IgD-negative memory B cell (primary cell): ENCODE data around the gene ZNF253. TPM values are rescaled to one million over a fixed set of nuclear protein-coding genes. Genes with fewer than 3 reads are reported as not detected.
"Not testable (repeated sequence)": the region's sequence is repeated elsewhere in the genome, so short reads cannot be mapped to it uniquely, and the experiment has no call there.

Experiments used
- H3K27ac Mint-ChIP-seq, 3 donors: one replicate each; pipeline ENCODE4 v1.8.0; 2020 to 2022; ENCODE audit warnings: mild to moderate bottlenecking in 3 of 3, mixed read lengths in 3 of 3, moderate library complexity in 1 of 3
- H3K27me3 Mint-ChIP-seq: one replicate; pipeline ENCODE4 v1.8.0; 2021; ENCODE audit warnings: mixed read lengths
- H3K36me3 Mint-ChIP-seq: one replicate; pipeline ENCODE4 v1.8.0; 2020; ENCODE audit warnings: mild to moderate bottlenecking, mixed read lengths
- H3K4me1 Mint-ChIP-seq, 3 donors: one replicate each; pipeline ENCODE4 v1.8.0; 2020 to 2022; ENCODE audit warnings: mixed read lengths in 3 of 3, mild to moderate bottlenecking in 1 of 3
- H3K4me3 Mint-ChIP-seq, 4 donors: one replicate each; pipeline ENCODE4 v1.8.0; 2020 to 2022; ENCODE audit warnings: mild to moderate bottlenecking in 4 of 4, mixed read lengths in 4 of 4, moderate library complexity in 3 of 4
- H3K9me3 Mint-ChIP-seq, 3 donors: one replicate each; pipeline ENCODE4 v1.8.0; 2020 to 2021; ENCODE audit warnings: mixed read lengths in 3 of 3, mild to moderate bottlenecking in 1 of 3
- polyA plus RNA-seq: library from polyadenylated mRNA; unstranded; fragments of 300-500 nt; fragmentation: Illumina TruSeq; gene quantifications from one replicate; pipeline ENCODE4 v1.2.3, GENCODE V29; 2021

ZNF253 gene
- polyA plus RNA-seq, 1 donor from 2014 or later = 11.2 TPM

DNA sequence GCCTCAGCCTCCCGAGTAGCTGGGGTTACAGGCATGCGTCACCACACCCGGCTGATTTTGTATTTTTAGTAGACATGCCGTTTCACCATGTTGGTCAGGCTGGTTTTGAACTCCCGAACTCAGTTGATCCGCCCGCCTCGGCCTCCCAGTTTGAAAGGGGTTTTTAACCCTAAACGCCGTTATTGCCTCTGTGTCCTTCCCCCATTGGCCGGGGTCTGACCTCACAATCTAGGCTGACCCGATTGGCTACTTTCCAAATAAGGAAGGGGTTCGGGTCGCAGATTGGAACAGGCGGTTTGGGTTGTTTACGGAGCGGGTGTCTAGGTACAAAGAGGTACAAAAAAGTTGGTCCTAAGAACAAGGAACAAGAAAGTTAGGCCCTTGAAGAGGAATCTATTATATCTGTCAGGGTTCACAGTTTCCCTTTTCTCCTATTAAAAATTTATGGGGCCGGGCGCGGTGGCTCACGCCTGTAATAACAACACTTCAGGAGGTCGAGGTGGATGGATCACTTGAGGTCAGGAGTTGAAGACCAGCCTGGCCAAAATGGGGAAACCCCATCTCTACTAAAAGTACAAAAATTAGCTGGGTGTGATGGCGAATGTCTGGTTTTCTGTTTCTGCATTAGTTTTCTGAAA lies 1.0 kb downstream of the ZNF253 start:
- H3K36me3 Mint-ChIP-seq = peaks cover 2% of the 10 kb centered on the region
- no peaks in the 10 kb centered on the region for H3K27me3 Mint-ChIP-seq
- H3K4me1 Mint-ChIP-seq = peaks cover 25 to 39% (median 25%) of the 10 kb centered on the region in 3 donors
- peak overlapping the region; percentile 100 for H3K4me3 Mint-ChIP-seq
- no peaks in the 10 kb centered on the region for H3K9me3 Mint-ChIP-seq
- peak overlapping the region; percentile 98 to 100 (median 99) for H3K27ac Mint-ChIP-seq

DNA sequence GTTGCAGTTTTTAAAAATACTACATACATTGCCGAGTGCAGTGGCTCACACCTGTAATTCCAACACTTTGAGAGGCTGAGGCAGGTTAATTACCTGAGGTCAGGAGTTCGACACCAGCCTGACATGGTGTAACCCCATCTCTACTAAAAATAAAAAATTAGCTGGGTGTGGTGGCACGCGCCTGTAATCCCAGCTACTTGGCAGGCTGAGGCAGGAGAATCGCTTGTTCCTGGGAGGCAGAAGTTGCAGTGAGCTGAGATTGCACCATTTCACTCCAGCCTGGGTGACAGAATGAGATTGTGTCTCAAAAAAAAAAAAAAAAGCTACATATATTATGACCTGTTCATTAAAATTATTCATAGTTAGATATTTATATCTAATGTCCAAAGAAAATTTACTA lies 4.4 kb downstream of the ZNF253 start:
- not testable (repeated sequence) for H3K36me3 Mint-ChIP-seq, H3K9me3 Mint-ChIP-seq, H3K27me3 Mint-ChIP-seq, H3K27ac Mint-ChIP-seq, H3K4me3 Mint-ChIP-seq
- H3K4me1 Mint-ChIP-seq = peaks cover 28 to 52% (median 31%) of the 10 kb centered on the region in 3 donors

DNA sequence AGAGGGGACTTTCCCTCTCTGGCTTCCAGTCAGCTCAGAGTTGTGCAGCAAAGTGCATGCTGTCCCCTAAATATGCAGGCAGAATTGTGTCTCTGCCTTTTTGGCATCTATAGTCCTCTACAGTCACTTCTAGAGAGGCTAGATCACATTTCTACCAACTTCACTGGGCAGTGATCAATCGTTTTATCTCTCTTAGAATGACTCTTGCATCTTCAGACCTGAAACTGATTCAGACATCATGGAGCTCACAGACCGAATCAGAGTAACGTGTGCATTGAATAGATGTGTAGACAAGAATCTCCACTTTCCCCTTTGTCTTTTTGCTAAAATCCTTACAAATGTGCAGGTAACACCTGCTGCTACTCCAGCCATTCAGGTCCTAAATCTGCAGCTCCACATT lies 6.2 kb downstream of the ZNF253 start:
- H3K4me1 Mint-ChIP-seq = peaks cover 26 to 41% (median 30%) of the 10 kb centered on the region in 3 donors
- no peaks in the 10 kb centered on the region for H3K27me3 Mint-ChIP-seq
- H3K9me3 Mint-ChIP-seq = no peaks in the 10 kb centered on the region
- peak overlapping the region in 1 of 4 donors; percentile 13 for H3K4me3 Mint-ChIP-seq
- no peak overlapping the region for H3K27ac Mint-ChIP-seq
- peaks cover 6% of the 10 kb centered on the region for H3K36me3 Mint-ChIP-seq

GRCh38 chr19:19873381-19873780 lies 7.7 kb downstream of the ZNF253 start:
- Mint-ChIP-seq H3K27ac (no peak overlapping the region), H3K4me1 (peaks cover 14 to 29% (median 18%) of the 10 kb centered on the region in 3 donors), H3K9me3 (peaks cover 0 to 4% (median 0%) of the 10 kb centered on the region in 3 donors), H3K27me3 (no peaks in the 10 kb centered on the region), H3K4me3 (no peak overlapping the region), H3K36me3 (peaks cover 6% of the 10 kb centered on the region)

- H3K9me3 Mint-ChIP-seq = peaks cover 0 to 13% (median 4%) of the 10 kb centered on the region in 3 donors
- H3K4me1 Mint-ChIP-seq = peaks cover 1 to 9% (median 3%) of the 10 kb centered on the region in 3 donors
- H3K4me3 Mint-ChIP-seq = no peak overlapping the region
- no peaks in the 10 kb centered on the region for H3K27me3 Mint-ChIP-seq
- peaks cover 14% of the 10 kb centered on the region for H3K36me3 Mint-ChIP-seq
- H3K27ac Mint-ChIP-seq = no peak overlapping the region
Observed at GRCh38 chr19:19877724-19878123, 12.0 kb downstream of the ZNF253 start.

GRCh38 chr19:19884583-19884982 lies 18.9 kb downstream of the ZNF253 start:
- Mint-ChIP-seq H3K36me3 (peaks cover 23% of the 10 kb centered on the region), H3K27me3 (no peaks in the 10 kb centered on the region), H3K4me1 (no peaks in the 10 kb centered on the region), H3K9me3 (peaks cover 0 to 15% (median 10%) of the 10 kb centered on the region in 3 donors), H3K4me3 (no peak overlapping the region), H3K27ac (no peak overlapping the region)

GRCh38 chr19:19892055-19892941 lies 26.6 kb downstream of the ZNF253 start:
- Mint-ChIP-seq H3K9me3 (peaks cover 6 to 39% (median 34%) of the 10 kb centered on the region in 3 donors), H3K36me3 (peaks cover 33% of the 10 kb centered on the region)
- not testable (repeated sequence) for H3K27ac Mint-ChIP-seq, H3K27me3 Mint-ChIP-seq, H3K4me1 Mint-ChIP-seq, H3K4me3 Mint-ChIP-seq

DNA sequence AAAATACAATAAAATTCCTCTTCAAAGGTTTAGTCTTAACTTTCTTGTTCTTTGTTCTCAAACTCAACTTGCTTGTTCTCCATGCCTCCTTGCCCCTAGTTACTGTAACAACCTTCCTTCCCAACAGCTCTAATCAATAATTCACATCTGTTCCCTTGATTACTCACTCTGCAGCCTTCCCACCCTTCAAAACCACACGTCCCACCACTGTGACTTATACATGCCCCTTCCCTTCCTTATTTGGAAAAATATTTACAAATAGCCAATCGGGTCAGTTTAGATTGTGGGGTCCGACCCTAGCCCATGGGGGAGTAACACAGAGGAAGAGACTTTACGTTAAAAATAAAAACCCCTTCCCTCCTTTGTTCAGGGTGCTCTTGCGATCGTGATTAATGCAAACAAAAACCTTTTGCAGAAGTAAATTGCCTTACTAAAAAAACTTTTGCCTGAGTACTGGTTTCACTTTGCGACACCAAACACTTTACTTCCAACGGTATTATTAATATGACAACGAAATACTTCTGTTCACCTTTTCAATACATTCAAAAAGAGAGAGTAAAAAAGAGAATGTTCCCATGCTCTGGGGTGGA lies 34.6 kb downstream of the ZNF253 start:
- peaks cover 12 to 34% (median 19%) of the 10 kb centered on the region in 3 donors for H3K4me1 Mint-ChIP-seq
- peaks cover 2 to 25% (median 20%) of the 10 kb centered on the region in 3 donors for H3K9me3 Mint-ChIP-seq
- peak overlapping the region; percentile 80 to 94 (median 90) for H3K27ac Mint-ChIP-seq
- H3K36me3 Mint-ChIP-seq = peaks cover 4% of the 10 kb centered on the region
- H3K4me3 Mint-ChIP-seq = peak overlapping the region; percentile 95 to 100 (median 98)
- H3K27me3 Mint-ChIP-seq = no peaks in the 10 kb centered on the region

- Mint-ChIP-seq H3K9me3 (peaks cover 2 to 25% (median 16%) of the 10 kb centered on the region in 3 donors), H3K27me3 (no peaks in the 10 kb centered on the region), H3K36me3 (peaks cover 2% of the 10 kb centered on the region), H3K4me1 (peaks cover 12 to 36% (median 22%) of the 10 kb centered on the region in 3 donors), H3K4me3 (peak within 1 kb of the TSS; percentile 95 to 100 (median 98)), H3K27ac (peak within 1 kb of the TSS; percentile 80 to 94 (median 90))
Observed at GRCh38 chr19:19900729-19901444, 35.2 kb downstream of the ZNF253 start, which contains the start of gene ZNF93. TSS of gene ZNF93 (plus strand) at chr19:19900946. CDS start at chr19:19901089, 143 bp downstream.

- not testable (repeated sequence) for H3K27ac Mint-ChIP-seq, H3K9me3 Mint-ChIP-seq, H3K27me3 Mint-ChIP-seq
- Mint-ChIP-seq H3K4me3 (peak overlapping the region in 1 of 4 donors; percentile 41), H3K4me1 (peaks cover 1 to 25% (median 20%) of the 10 kb centered on the region in 3 donors), H3K36me3 (peaks cover 11% of the 10 kb centered on the region)
Observed at GRCh38 chr19:19907551-19907950, 41.9 kb downstream of the ZNF253 start.

- peaks cover 1 to 21% (median 9%) of the 10 kb centered on the region in 3 donors for H3K4me1 Mint-ChIP-seq
- H3K4me3 Mint-ChIP-seq = no peak overlapping the region
- H3K27ac Mint-ChIP-seq = no peak overlapping the region
- no peaks in the 10 kb centered on the region for H3K9me3 Mint-ChIP-seq
- H3K36me3 Mint-ChIP-seq = peaks cover 11% of the 10 kb centered on the region
- no peaks in the 10 kb centered on the region for H3K27me3 Mint-ChIP-seq
Observed at GRCh38 chr19:19909654-19910053, 44.0 kb downstream of the ZNF253 start.

DNA sequence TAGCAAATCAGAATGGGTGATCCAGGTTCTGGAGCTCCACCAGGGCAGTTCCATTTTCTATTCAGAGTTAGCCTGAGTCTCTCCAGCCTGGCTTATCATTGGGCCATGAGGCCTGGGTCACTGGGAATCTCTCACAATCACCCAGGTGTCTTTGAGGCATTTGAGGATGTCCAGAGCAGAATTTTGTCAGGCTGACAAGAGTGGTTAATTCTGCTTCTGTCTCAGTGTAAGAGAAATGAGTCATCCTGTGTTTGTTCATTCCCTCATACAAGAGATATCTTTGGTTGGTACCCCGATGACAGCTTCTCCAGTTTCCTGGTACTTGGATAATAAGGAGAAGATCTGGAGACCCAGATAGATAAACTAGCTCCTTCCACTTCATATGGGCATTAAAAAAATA lies 45.5 kb downstream of the ZNF253 start:
- H3K4me3 Mint-ChIP-seq = no peak overlapping the region
- no peaks in the 10 kb centered on the region for H3K27me3 Mint-ChIP-seq
- H3K36me3 Mint-ChIP-seq = peaks cover 11% of the 10 kb centered on the region
- peaks cover 0 to 12% (median 1%) of the 10 kb centered on the region in 3 donors for H3K4me1 Mint-ChIP-seq
- no peaks in the 10 kb centered on the region for H3K9me3 Mint-ChIP-seq
- H3K27ac Mint-ChIP-seq = no peak overlapping the region

DNA sequence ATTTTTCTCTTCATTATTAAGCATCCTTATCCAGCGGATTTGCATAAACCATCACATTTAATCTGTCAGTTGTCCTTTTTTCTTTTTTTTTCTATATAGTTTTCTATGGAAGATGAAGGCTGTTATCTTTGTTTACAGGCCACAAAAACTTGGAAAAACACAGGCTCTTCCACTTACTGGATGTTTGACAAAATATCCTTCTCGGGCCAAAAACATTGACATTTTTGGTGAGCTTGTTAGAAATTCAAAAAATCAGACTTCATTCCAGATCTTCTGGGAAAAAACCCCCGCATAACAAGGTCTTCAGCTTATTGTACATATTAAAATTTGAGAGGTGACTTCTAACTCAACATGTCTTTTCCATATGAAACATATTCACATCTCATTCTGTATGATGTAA lies 48.9 kb downstream of the ZNF253 start:
- Mint-ChIP-seq H3K9me3 (peaks cover 0 to 2% (median 0%) of the 10 kb centered on the region in 3 donors), H3K36me3 (peaks cover 13% of the 10 kb centered on the region), H3K27ac (no peak overlapping the region), H3K4me1 (no peaks in the 10 kb centered on the region), H3K4me3 (no peak overlapping the region), H3K27me3 (no peaks in the 10 kb centered on the region)

GRCh38 chr19:19930417-19930816 lies 64.7 kb downstream of the ZNF253 start:
- Mint-ChIP-seq H3K36me3 (peaks cover 33% of the 10 kb centered on the region), H3K9me3 (peaks cover 8 to 32% (median 23%) of the 10 kb centered on the region in 3 donors)
- not testable (repeated sequence) for H3K4me1 Mint-ChIP-seq, H3K4me3 Mint-ChIP-seq, H3K27ac Mint-ChIP-seq, H3K27me3 Mint-ChIP-seq
